Suprapubic skin (tissue), 4 donors: ENCODE data around the gene FXYD4.

Experiments used
- CTCF ChIP-seq, 2 donors: fragments of 200-600 bp in 1 of 2; fragments of 450-650 bp in 1 of 2; sonication (generic) in 1 of 2; IDR thresholded peaks; one replicate each; pipeline ENCODE4 v1.5.1; 2016 to 2019; ENCODE audit warnings: antibody characterized with exemption in 2 of 2, mild to moderate bottlenecking in 1 of 2, moderate library complexity in 1 of 2
- POLR2A ChIP-seq, 2 donors: fragments of 450-650 bp; IDR thresholded peaks; one replicate each; pipeline ENCODE4 v1.6.1; 2017; ENCODE audit warnings: antibody characterized with exemption in 2 of 2, mild to moderate bottlenecking in 2 of 2, moderate library complexity in 2 of 2
- POLR2AphosphoS5 ChIP-seq, 3 donors: sonication (generic); formaldehyde crosslinking; IDR thresholded peaks; one replicate each; pipeline ENCODE4 v1.6.1; 2017; ENCODE audit warnings: antibody characterized with exemption in 3 of 3

DNA sequence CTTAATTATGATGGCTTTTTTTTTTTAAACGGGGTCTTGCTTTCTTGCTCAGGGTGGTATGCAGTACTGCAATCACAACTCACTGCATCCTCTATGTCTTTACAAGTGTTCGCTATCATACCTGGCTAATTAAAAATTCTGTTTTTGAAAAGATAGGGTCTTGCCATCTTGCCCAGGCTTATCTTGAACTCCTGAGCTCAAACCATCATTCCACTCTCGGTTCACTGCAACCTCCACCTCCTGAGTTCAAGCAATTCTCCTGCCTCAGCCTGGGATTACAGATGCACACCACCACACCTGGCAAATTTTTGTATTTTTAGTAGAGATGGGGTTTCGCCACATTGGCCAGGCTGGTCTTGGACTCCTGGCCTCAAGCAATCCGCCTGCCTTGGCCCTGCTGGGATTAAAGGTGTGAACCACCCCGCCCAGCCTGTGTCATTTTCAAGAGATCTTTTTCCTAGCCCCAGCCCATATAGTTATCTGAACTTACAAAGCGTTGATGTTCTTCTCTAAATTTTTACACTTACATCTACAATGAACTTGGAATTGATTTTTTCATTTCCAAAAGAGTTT, 31.5 kb downstream of the FXYD4 start:
- no peak for TF ChIP-seq POLR2AphosphoS5 (IDR thresholded peaks at IDR 0.05)
- TF ChIP-seq CTCF (IDR thresholded peaks at IDR 0.05): no peak
- TF ChIP-seq POLR2A (IDR thresholded peaks at IDR 0.05): no peak
